Measurements from ENCODE around the gene DUOX2. TPM values are rescaled to one million over a fixed set of nuclear protein-coding genes. Genes with fewer than 3 reads are reported as not detected.

Gene DUOX2
- total and polyA plus RNA-seq, 2 experiments from 2014 or later = not detected

- Histone ChIP-seq H3F3A (replicated peaks; ENCODE audit: low read depth) (no peaks in the 10 kb centered on the region), H2AFZ (no peak overlapping the region), H3K27me3 (ENCODE audit: insufficient read depth) (no peaks in the 10 kb centered on the region), H3K4me3 (no peak overlapping the region), H3K4me1 (ENCODE audit: insufficient read depth) (no peaks in the 10 kb centered on the region), H4K20me1 (replicated peaks; ENCODE audit: insufficient read depth) (no peaks in the 10 kb centered on the region), H3K4me2 (no peak overlapping the region), H3K27ac (ENCODE audit: low read depth) (no peak overlapping the region), H3K36me3 (ENCODE audit: insufficient read depth) (no peaks in the 10 kb centered on the region), H3K9me2 (ENCODE audit: insufficient read depth) (no peaks in the 10 kb centered on the region), H3K79me2 (replicated peaks; ENCODE audit: insufficient read depth) (no peaks in the 10 kb centered on the region)
- no peaks in the 10 kb centered on the region for H3K4me1 Mint-ChIP-seq
- H3K9me3 Mint-ChIP-seq = no peaks in the 10 kb centered on the region; the same call in 2 of the 3 replicates
- no peak overlapping the region for H3K4me3 Mint-ChIP-seq
- DNase-seq (ENCODE audit: low spot score) (no peak), ATAC-seq (no peak)
- no peaks in the 10 kb centered on the region for H3K36me3 Mint-ChIP-seq (ENCODE audit: low read depth)
- TF ChIP-seq CTCF (conservative IDR thresholded peaks at IDR 0.05; ENCODE audit: low read depth in 2 of 2) (no peak), ETS1 (IDR thresholded peaks at IDR 0.05) (no peak), ZNF331 (CRISPR knock-in tag; IDR thresholded peaks at IDR 0.05; ENCODE audit: low read depth) (no peak), ZNF462 (CRISPR knock-in tag; IDR thresholded peaks at IDR 0.05) (no peak), JUNB (IDR thresholded peaks at IDR 0.05; ENCODE audit: unreplicated experiment) (no peak), EZH2phosphoT487 (IDR thresholded peaks at IDR 0.05; ENCODE audit: unreplicated experiment) (no peak), POLR2AphosphoS5 (IDR thresholded peaks at IDR 0.05; ENCODE audit: low read depth) (no peak), EZH2 (IDR thresholded peaks at IDR 0.05; ENCODE audit: low read depth, unreplicated experiment) (no peak), NANOG (IDR thresholded peaks at IDR 0.05; ENCODE audit: borderline replicate concordance) (no peak)
- peaks cover 2% of the 10 kb centered on the region for H3K27me3 Mint-ChIP-seq (ENCODE audit: insufficient read depth, low read depth, poor library complexity)
- no peak overlapping the region for H3K27ac Mint-ChIP-seq
Measured at GRCh38 chr15:45093622-45094357, 20.2 kb downstream of the DUOX2 start.
